ENCODE results near the gene IL12RB1.

GRCh38 chr19:18130523-18131242 is 43.9 kb upstream of the IL12RB1 start:
- TF ChIP-seq CTCF (IDR thresholded peaks at IDR 0.05) (no peak), POLR2A (IDR thresholded peaks at IDR 0.05) (no peak), EP300 (IDR thresholded peaks at IDR 0.05) (no peak)
